Glutamatergic neuron (in vitro differentiated cells): ENCODE results near the gene ADPGK. TPM values are rescaled to one million over a fixed set of nuclear protein-coding genes. Genes with fewer than 3 reads are reported as not detected.

ENCODE experiments used
- DNase-seq: peaks from one replicate; pipeline ENCODE4 v3.0.0; 2022
- H3K27ac Mint-ChIP-seq: one replicate; pipeline ENCODE4 v1.8.0; 2020; ENCODE audit warnings: mild to moderate bottlenecking, mixed read lengths, inconsistent platforms; ENCODE audit not compliant: unreplicated experiment
- H3K27me3 Mint-ChIP-seq: one replicate; pipeline ENCODE4 v1.8.0; 2020; ENCODE audit warnings: mild to moderate bottlenecking, moderate library complexity, mixed read lengths, inconsistent platforms; ENCODE audit not compliant: unreplicated experiment
- H3K36me3 Mint-ChIP-seq: one replicate; pipeline ENCODE4 v1.8.0; 2020; ENCODE audit warnings: mild to moderate bottlenecking, mixed read lengths, inconsistent platforms; ENCODE audit not compliant: unreplicated experiment
- H3K4me1 Mint-ChIP-seq: one replicate; pipeline ENCODE4 v1.8.0; 2020; ENCODE audit warnings: mild to moderate bottlenecking, low read depth, mixed read lengths, inconsistent platforms; ENCODE audit not compliant: unreplicated experiment
- H3K4me3 Mint-ChIP-seq: one replicate; pipeline ENCODE4 v1.8.0; 2020; ENCODE audit warnings: mild to moderate bottlenecking, mixed read lengths, inconsistent platforms; ENCODE audit not compliant: unreplicated experiment
- H3K9me3 Mint-ChIP-seq: one replicate; pipeline ENCODE4 v1.8.0; 2020; ENCODE audit warnings: mild to moderate bottlenecking, moderate library complexity, mixed read lengths, inconsistent platforms; ENCODE audit not compliant: unreplicated experiment
- total RNA-seq: library from RNA; stranded (reverse); fragmentation: NEBNext Ultra II Directional; extraction: Animal tissue kit (Norgen Biotek cat#: 25700); gene quantifications from one replicate; pipeline ENCODE4 v1.2.1, GENCODE V29; 2021; ENCODE audit not compliant: unreplicated experiment
- TF ChIP-seq, protein P1 (sequence below): fragments of 200-600 bp; sonication (generic); IDR thresholded peaks from one replicate; pipeline ENCODE4 v1.5.0; 2021; ENCODE audit not compliant: partially characterized antibody, unreplicated experiment

Gene ADPGK
- total RNA-seq, 1 donor from 2014 or later: 33.5 TPM

DNA sequence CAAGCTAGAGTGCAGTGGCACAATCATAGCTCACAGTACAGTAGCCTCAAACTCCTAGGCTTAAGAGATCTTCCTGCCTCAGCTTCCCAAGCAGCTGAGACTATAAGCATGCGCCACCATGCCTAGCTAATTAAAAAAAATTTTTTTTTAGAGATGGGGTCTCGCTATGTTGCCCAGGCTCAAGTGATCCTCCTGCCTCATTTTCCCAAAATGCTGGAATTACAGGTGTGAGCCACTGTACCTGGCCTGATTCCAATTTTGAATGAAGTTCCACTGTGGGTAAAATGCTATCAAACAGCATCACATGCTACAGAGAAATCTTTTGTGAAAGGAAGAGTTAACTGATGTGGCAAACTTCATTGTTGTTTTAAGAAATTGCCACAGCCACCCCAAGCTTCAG is 17.5 kb downstream of the ADPGK start:
- Mint-ChIP-seq H3K4me3 (no peak overlapping the region), H3K4me1 (no peaks in the 10 kb centered on the region), H3K36me3 (peaks cover 11% of the 10 kb centered on the region), H3K9me3 (peaks cover 1% of the 10 kb centered on the region), H3K27me3 (peaks cover 4% of the 10 kb centered on the region), H3K27ac (no peak overlapping the region)
- no peak for DNase-seq
- TF ChIP-seq, protein P1, sequence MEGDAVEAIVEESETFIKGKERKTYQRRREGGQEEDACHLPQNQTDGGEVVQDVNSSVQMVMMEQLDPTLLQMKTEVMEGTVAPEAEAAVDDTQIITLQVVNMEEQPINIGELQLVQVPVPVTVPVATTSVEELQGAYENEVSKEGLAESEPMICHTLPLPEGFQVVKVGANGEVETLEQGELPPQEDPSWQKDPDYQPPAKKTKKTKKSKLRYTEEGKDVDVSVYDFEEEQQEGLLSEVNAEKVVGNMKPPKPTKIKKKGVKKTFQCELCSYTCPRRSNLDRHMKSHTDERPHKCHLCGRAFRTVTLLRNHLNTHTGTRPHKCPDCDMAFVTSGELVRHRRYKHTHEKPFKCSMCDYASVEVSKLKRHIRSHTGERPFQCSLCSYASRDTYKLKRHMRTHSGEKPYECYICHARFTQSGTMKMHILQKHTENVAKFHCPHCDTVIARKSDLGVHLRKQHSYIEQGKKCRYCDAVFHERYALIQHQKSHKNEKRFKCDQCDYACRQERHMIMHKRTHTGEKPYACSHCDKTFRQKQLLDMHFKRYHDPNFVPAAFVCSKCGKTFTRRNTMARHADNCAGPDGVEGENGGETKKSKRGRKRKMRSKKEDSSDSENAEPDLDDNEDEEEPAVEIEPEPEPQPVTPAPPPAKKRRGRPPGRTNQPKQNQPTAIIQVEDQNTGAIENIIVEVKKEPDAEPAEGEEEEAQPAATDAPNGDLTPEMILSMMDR: no peak

DNA sequence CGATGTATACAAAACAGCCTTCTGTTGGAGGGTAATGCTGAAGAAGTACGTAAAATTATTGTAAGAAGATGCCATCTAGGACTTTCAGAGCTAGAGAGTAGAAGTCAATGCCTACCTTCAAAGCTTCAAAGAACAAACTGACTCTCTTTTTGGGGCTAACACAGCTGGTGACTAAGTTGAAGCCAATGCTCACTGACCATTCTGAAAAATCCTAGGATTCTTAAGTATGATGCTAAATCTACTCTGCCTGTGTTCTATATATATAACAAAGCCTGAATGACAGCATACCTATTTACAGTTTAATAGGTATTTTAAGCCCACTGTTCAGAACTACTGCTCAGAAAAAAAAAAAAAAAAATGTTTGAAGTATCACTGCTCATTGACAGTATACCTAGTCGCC is 18.9 kb downstream of the ADPGK start:
- Mint-ChIP-seq H3K27me3 (peaks cover 4% of the 10 kb centered on the region), H3K4me1 (no peaks in the 10 kb centered on the region), H3K4me3 (no peak overlapping the region), H3K9me3 (peaks cover 1% of the 10 kb centered on the region), H3K27ac (no peak overlapping the region), H3K36me3 (peaks cover 11% of the 10 kb centered on the region)
- DNase-seq: no peak
- TF ChIP-seq, protein P1: no peak

DNA sequence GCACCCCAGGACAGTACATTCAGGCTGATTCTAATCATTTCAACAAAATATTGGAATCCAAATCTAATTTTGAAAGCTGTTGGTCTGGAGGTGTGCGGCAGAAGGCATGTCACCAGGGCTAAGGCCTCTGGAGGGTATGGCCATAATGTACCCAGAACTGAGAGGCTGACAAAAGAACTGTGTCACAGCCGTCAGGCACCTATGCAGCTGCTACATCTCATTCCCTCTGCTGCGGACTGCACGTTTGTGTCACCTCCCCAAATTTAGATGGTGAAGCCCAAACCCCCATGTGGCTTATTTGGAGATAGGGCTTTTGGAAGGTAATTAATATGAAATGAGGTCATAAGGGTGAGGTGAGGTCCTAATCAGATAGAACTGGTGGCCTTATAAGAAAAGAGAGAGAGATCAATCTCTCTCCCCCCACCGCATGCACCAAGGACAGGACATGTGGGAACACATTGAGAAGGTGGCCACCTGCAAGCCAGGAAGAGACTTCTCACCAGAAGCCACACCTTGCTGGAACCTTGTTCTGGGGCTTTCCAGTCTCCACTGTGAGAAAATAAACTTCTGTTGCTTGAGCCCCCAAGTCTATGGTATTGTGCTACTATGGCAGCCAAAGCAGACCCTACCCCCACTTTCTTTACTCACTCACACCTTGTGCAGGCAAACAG is 22.8 kb downstream of the ADPGK start:
- H3K36me3 Mint-ChIP-seq: no peaks in the 10 kb centered on the region
- H3K27ac Mint-ChIP-seq: no peak overlapping the region
- H3K27me3 Mint-ChIP-seq: peaks cover 5% of the 10 kb centered on the region
- no peak for DNase-seq
- H3K4me1 Mint-ChIP-seq: no peaks in the 10 kb centered on the region
- no peak overlapping the region for H3K4me3 Mint-ChIP-seq
- H3K9me3 Mint-ChIP-seq: peaks cover 1% of the 10 kb centered on the region
- TF ChIP-seq, protein P1: no peak

DNA sequence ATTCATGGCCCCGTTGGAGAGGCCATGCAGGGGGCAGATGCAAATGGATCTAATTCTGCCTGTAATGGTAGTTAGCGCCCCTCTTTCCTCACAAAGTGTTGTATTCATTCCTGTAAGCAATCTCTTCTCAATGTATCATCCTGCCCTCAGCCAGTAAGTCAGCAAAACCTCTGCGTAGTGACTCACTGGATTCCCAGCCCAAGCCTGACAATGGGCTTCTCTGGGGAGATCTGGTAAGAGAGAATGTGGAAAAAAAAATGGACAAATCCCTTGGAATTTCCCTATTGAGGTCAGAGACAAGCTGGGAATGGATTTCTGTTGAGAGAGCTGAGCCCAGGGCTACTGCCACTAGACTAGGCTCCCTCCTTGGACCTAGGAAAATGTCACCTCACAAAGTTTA is 25.4 kb downstream of the ADPGK start:
- no peaks in the 10 kb centered on the region for H3K4me1 Mint-ChIP-seq
- no peak for DNase-seq
- no peak overlapping the region for H3K27ac Mint-ChIP-seq
- peaks cover 1% of the 10 kb centered on the region for H3K9me3 Mint-ChIP-seq
- H3K4me3 Mint-ChIP-seq: no peak overlapping the region
- H3K36me3 Mint-ChIP-seq: no peaks in the 10 kb centered on the region
- peaks cover 5% of the 10 kb centered on the region for H3K27me3 Mint-ChIP-seq
- TF ChIP-seq, protein P1: no peak

DNA sequence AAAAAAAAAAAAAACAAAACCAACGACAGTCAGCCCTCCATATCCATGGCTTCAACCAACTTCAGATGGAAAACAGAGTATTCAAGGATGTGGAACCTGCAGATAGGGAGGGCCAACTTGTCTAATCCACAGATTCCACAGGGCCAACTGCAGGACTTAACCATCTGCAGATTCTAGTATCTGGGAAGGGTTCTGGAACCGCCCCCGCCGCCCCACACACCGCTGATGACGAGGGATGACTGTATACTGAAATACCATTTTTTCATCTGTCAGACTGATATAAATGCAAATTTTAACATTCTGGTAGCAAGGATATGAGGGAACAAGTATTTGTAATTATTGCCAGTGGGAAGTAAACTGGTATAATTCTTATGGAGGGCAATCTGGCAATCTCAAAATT is 29.5 kb downstream of the ADPGK start:
- H3K4me1 Mint-ChIP-seq: no peaks in the 10 kb centered on the region
- no peak overlapping the region for H3K27ac Mint-ChIP-seq
- TF ChIP-seq, protein P1: no peak
- H3K4me3 Mint-ChIP-seq: no peak overlapping the region
- no peak for DNase-seq
- peaks cover 1% of the 10 kb centered on the region for H3K9me3 Mint-ChIP-seq
- H3K27me3 Mint-ChIP-seq: peaks cover 2% of the 10 kb centered on the region
- H3K36me3 Mint-ChIP-seq: no peaks in the 10 kb centered on the region
